Naive thymus-derived CD8-positive, alpha-beta T cell (primary cell): ENCODE results near the gene CAPN11. TPM values are rescaled to one million over a fixed set of nuclear protein-coding genes. Genes with fewer than 3 reads are reported as not detected.

Experiments
- ATAC-seq, 2 donors: fragments of 150-1000 bp; cut with Tn5 transposase in 1 of 2; sonication (Bioruptor Pico), chemical (Tn5 transposase) in 1 of 2; 1 replicate in 1 of 2; 2 replicates in 1 of 2; pipeline ENCODE4 v1.10.0; 2021; ENCODE audit warnings: mild to moderate bottlenecking in 2 of 2, moderate library complexity in 2 of 2
- POLR2A ChIA-PET: fragments of 350-600 bp; sonication (Branson Sonifier 250); formaldehyde crosslinking; loops from one replicate; lab custom pipeline; 2021; ENCODE audit warnings: antibody characterized with exemption; lab: Charles Lee
- DNase-seq, 10 donors: peaks; one replicate each; pipeline versions ENCODE4 v3.0.0 to v3.0.0-alpha.2; 2020 to 2022
- H3K27ac Mint-ChIP-seq, 10 donors: one replicate each; pipeline ENCODE4 v1.8.0; 2020 to 2022; ENCODE audit warnings: mild to moderate bottlenecking in 10 of 10, mixed read lengths in 10 of 10, moderate library complexity in 4 of 10, inconsistent platforms in 1 of 10
- H3K27me3 Mint-ChIP-seq, 5 donors: one replicate each; pipeline ENCODE4 v1.8.0; 2021 to 2022; ENCODE audit warnings: mixed read lengths in 5 of 5
- H3K36me3 Mint-ChIP-seq, 3 donors: one replicate each; pipeline ENCODE4 v1.8.0; 2020 to 2022; ENCODE audit warnings: mixed read lengths in 3 of 3, mild to moderate bottlenecking in 2 of 3, inconsistent platforms in 1 of 3
- H3K4me1 Mint-ChIP-seq, 4 donors: one replicate each; pipeline ENCODE4 v1.8.0; 2021 to 2022; ENCODE audit warnings: mixed read lengths in 4 of 4
- H3K4me3 Mint-ChIP-seq, 10 donors: one replicate each; pipeline ENCODE4 v1.8.0; 2020 to 2022; ENCODE audit warnings: mild to moderate bottlenecking in 10 of 10, mixed read lengths in 10 of 10, moderate library complexity in 6 of 10, inconsistent platforms in 1 of 10
- H3K9me3 Mint-ChIP-seq, 9 donors: one replicate each; pipeline ENCODE4 v1.8.0; 2020 to 2022; ENCODE audit warnings: mixed read lengths in 9 of 9, mild to moderate bottlenecking in 3 of 9, inconsistent platforms in 1 of 9, moderate library complexity in 1 of 9
- polyA plus RNA-seq, 3 donors: library from polyadenylated mRNA; unstranded; fragments of 300-500 nt; fragmentation: Illumina TruSeq; gene quantifications; one replicate each; pipeline ENCODE4 v1.2.3, GENCODE V29; 2021
- total RNA-seq, 8 experiments: library from RNA in 2 of 8; stranded (reverse) in 2 of 8; gene quantifications; one replicate each; pipeline ENCODE4 v1.2.3 and lab custom pipeline; 2021 to 2026

The CAPN11 gene
- total and polyA plus RNA-seq, 5 experiments from 2014 or later = not detected

DNA sequence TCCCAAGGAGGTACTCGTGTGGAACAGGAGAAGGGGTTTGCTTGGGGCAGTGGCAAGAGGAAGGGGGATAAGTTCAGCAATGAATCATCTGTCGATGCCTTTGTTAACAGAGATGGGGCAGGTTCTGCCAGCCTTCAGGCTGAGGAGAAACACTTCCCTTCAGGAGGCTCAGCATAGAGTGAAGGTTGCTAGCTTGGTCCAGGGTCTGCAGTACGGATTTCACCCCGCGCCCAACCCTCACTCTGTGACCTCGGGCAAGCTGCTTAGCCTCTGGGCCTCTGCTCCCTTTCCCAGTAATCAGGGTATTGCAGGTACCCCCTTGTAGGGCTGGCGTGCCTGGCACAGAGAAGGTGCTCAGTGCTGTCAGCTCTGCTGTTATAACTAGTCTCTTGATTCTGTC is 7.5 kb downstream of the CAPN11 start:
- no peaks in the 10 kb centered on the region for H3K36me3 Mint-ChIP-seq
- H3K4me3 Mint-ChIP-seq = no peak overlapping the region
- ATAC-seq (no peak), DNase-seq (no peak)
- H3K27ac Mint-ChIP-seq = peak overlapping the region in 1 of 10 donors; percentile 82
- POLR2A ChIA-PET = no interaction called here
- H3K9me3 Mint-ChIP-seq = no peaks in the 10 kb centered on the region
- peaks cover 6 to 15% (median 10%) of the 10 kb centered on the region in 5 donors for H3K27me3 Mint-ChIP-seq
- peaks cover 0 to 4% (median 2%) of the 10 kb centered on the region in 4 donors for H3K4me1 Mint-ChIP-seq

DNA sequence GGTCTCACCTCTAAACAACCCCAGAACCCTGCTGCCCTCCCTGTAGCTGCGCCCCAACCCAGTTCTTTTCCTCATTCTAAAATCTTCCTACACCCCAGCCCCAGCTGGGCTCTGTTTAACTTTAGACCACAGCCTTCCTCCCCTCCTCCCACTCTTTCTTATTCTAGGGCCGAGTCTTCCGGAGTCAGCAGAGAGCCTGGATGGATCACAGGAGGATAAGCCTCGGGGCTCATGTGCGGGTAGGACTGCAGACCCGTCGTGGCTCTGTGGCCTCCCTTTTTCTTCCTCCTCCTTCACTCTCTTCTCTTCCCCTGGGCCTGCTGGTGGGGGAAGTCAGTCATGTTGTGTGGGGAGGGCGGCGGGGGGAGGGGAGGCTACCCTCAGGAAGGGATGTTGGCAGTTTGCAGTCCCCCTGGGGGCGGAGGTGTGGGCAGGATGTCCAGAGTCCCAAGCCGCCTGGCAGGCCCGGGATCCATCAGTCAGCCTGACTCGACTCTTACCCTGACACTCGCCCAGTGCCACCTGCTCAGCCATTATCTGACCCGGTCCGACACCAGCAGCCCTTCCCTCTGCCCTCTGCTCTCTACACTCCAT is 8.1 kb downstream of the CAPN11 start:
- POLR2A ChIA-PET = no interaction called here
- no peak overlapping the region for H3K4me3 Mint-ChIP-seq
- no peaks in the 10 kb centered on the region for H3K36me3 Mint-ChIP-seq
- no peak for DNase-seq
- no peaks in the 10 kb centered on the region for H3K9me3 Mint-ChIP-seq
- H3K27me3 Mint-ChIP-seq = peaks cover 6 to 15% (median 10%) of the 10 kb centered on the region in 5 donors
- peak overlapping the region in 2 of 10 donors; percentile 4 to 51 for H3K27ac Mint-ChIP-seq
- no peak for ATAC-seq
- H3K4me1 Mint-ChIP-seq = peaks cover 0 to 4% (median 2%) of the 10 kb centered on the region in 4 donors

DNA sequence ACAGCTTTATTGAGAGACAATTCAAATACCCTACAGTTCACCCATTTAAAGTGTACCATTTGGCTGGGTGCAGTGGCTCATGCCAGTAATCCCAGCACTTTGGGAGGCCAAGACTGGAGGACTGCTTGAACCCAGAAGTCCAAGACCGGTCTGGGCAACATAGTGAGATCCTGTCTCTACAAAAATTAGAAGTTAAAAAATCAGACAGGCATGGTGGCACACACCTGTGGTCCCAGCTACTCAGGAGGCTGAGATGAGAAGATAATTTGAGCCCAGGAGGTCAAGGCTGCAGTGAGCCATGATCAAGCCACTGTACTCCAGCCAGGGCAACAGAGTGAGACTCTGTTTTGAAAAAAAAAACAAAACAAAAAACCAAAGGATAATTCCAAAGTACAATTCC is 8.9 kb downstream of the CAPN11 start:
- ATAC-seq (no peak), DNase-seq (no peak)
- Mint-ChIP-seq H3K27ac (no peak overlapping the region), H3K4me3 (no peak overlapping the region), H3K4me1 (peaks cover 0 to 7% (median 5%) of the 10 kb centered on the region in 4 donors), H3K9me3 (no peaks in the 10 kb centered on the region), H3K27me3 (peaks cover 6 to 12% (median 9%) of the 10 kb centered on the region in 5 donors), H3K36me3 (no peaks in the 10 kb centered on the region)
- POLR2A ChIA-PET = no interaction called here

DNA sequence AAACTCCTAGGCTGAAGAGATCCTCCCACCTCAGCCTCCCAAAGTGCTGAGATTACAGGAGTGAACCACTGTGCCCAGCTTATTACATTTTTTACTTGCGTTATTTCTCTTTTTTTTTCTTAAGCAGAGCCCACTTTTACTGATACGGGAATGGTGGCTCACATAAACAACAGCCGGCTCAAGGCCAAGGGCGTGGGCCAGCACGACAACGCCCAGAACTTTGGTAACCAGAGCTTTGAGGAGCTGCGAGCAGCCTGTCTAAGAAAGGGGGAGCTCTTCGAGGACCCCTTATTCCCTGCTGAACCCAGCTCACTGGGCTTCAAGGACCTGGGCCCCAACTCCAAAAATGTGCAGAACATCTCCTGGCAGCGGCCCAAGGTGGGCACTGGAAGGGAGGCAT is 10.5 kb downstream of the CAPN11 start:
- ATAC-seq = no peak
- no peaks in the 10 kb centered on the region for H3K9me3 Mint-ChIP-seq
- H3K4me1 Mint-ChIP-seq = peaks cover 2 to 11% (median 9%) of the 10 kb centered on the region in 4 donors
- no peak overlapping the region for H3K27ac Mint-ChIP-seq
- no peak overlapping the region for H3K4me3 Mint-ChIP-seq
- peaks cover 0 to 9% (median 6%) of the 10 kb centered on the region in 5 donors for H3K27me3 Mint-ChIP-seq
- POLR2A ChIA-PET = interaction anchor here (0.6 kb wide), 1 partner anchor 1115 kb away, joined by 5 read pairs; no protein-coding TSS in a partner anchor
- H3K36me3 Mint-ChIP-seq = no peaks in the 10 kb centered on the region
- no peak for DNase-seq

DNA sequence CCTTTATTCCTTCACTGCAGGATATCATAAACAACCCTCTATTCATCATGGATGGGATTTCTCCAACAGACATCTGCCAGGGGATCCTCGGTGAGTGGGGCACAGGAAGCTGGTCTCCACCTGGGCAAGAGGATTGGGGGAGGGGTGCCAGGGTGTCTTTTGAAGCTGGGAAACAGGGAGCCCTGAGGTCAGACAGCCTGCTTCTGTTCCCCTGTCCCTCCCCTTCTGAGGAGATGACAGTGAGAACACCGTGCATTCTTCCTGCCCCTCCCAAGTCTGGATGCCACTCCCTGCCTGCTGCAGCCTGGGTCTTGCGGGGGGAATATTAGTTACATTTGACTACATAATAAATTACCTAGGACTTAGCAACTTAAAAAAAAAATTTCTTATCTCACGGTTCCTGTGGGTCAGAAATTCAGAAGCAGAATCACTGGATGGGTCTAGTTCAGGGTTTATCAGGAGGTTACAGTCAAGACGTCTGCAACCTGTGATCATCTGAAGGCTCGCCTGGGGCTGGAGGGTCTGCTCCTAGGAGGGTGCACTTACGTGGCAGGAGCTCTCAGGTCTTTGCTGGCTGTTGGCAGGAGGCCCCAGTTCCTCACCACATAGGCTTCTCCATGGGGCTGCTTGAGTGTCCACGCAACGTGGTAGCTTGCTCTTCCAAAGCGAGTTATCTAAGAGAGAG is 11.4 kb downstream of the CAPN11 start:
- Mint-ChIP-seq H3K36me3 (no peaks in the 10 kb centered on the region), H3K27ac (no peak overlapping the region), H3K4me3 (no peak overlapping the region), H3K4me1 (peaks cover 2 to 11% (median 8%) of the 10 kb centered on the region in 4 donors), H3K27me3 (peaks cover 0 to 5% (median 2%) of the 10 kb centered on the region in 5 donors), H3K9me3 (no peaks in the 10 kb centered on the region)
- DNase-seq (peak in 1 of 10 donors; percentile 52), ATAC-seq (no peak)
- POLR2A ChIA-PET = interaction anchor here (0.6 kb wide), 2 partner anchors 565 to 1116 kb away, joined by 4 to 5 read pairs; no protein-coding TSS in a partner anchor

DNA sequence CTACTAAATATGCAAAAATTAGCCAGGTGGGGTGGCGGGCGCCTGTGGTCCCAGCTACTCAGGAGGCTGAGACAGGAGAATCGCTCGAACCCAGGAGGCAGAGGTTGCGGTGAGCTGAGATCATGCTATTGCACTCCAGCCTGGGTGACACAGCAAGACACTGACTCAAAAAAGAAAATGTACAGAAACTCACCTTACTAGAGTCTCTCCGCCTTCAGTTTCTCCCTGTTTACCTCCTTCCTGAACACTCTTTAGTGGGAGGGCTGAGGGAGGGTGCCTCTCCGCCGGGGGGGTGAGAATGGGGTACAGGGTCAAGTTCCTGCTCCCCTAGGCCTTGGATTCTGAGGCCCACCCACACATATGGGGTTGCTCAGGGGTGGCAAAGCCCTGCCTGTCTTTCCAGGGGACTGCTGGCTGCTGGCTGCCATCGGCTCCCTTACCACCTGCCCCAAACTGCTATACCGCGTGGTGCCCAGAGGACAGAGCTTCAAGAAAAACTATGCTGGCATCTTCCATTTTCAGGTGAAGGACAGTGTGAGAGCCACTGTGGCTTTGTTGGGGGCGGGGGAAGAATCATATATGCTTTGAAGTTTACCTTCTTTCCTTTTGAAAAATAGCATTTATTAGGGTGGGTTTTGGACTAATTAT is 13.4 kb downstream of the CAPN11 start:
- DNase-seq (peak in 1 of 10 donors; percentile 53), ATAC-seq (no peak)
- H3K4me3 Mint-ChIP-seq = peak overlapping the region in 1 of 10 donors; percentile 41
- H3K36me3 Mint-ChIP-seq = no peaks in the 10 kb centered on the region
- H3K9me3 Mint-ChIP-seq = no peaks in the 10 kb centered on the region
- H3K4me1 Mint-ChIP-seq = peaks cover 10 to 19% (median 14%) of the 10 kb centered on the region in 4 donors
- POLR2A ChIA-PET = interaction anchor here (0.6 kb wide), 1 partner anchor 90 kb away, joined by 3 read pairs; no protein-coding TSS in a partner anchor
- H3K27me3 Mint-ChIP-seq = peaks cover 0 to 3% (median 0%) of the 10 kb centered on the region in 5 donors
- H3K27ac Mint-ChIP-seq = peak overlapping the region in 1 of 10 donors; percentile 76

DNA sequence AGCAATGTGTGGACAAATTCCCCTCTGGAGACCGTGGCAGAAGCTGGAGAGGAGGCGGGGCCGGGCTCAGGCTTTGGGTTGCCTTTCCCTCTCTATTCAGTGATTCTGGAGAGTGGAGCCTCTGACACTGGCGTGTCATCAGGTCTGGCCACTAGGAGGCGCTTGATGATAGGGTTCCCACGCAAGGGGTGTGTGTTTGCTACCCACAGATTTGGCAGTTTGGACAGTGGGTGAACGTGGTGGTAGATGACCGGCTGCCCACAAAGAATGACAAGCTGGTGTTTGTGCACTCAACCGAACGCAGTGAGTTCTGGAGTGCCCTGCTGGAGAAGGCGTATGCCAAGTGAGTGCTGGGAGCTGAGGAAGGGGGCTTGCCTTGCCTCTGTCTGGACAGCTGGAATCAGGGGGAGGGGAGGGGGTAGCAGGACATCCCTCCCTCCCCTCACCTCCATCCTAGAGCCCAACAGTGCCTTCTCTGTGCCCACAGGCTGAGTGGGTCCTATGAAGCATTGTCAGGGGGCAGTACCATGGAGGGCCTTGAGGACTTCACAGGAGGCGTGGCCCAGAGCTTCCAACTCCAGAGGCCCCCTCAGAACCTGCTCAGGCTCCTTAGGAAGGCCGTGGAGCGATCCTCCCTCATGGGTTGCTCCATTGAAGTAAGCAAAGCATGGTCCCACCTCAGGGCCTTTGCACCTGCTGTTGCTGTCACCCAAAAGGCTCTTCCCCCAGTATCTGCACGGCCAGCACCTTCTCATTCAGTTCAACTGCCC is 14.3 kb downstream of the CAPN11 start:
- H3K36me3 Mint-ChIP-seq = no peaks in the 10 kb centered on the region
- no peak overlapping the region for H3K4me3 Mint-ChIP-seq
- DNase-seq (peak; percentile 60 to 88 (median 71)), ATAC-seq (peak; percentile 72 to 90)
- peak overlapping the region in 2 of 10 donors; percentile 38 to 76 for H3K27ac Mint-ChIP-seq
- H3K4me1 Mint-ChIP-seq = peaks cover 10 to 26% (median 19%) of the 10 kb centered on the region in 4 donors
- no peaks in the 10 kb centered on the region for H3K9me3 Mint-ChIP-seq
- POLR2A ChIA-PET = interaction anchor here (0.8 to 1.0 kb wide), 2 partner anchors 75 to 84 kb away, joined by 4 to 5 read pairs; partner anchors contain the start of gene SLC35B2
- peaks cover 0 to 3% (median 0%) of the 10 kb centered on the region in 5 donors for H3K27me3 Mint-ChIP-seq

DNA sequence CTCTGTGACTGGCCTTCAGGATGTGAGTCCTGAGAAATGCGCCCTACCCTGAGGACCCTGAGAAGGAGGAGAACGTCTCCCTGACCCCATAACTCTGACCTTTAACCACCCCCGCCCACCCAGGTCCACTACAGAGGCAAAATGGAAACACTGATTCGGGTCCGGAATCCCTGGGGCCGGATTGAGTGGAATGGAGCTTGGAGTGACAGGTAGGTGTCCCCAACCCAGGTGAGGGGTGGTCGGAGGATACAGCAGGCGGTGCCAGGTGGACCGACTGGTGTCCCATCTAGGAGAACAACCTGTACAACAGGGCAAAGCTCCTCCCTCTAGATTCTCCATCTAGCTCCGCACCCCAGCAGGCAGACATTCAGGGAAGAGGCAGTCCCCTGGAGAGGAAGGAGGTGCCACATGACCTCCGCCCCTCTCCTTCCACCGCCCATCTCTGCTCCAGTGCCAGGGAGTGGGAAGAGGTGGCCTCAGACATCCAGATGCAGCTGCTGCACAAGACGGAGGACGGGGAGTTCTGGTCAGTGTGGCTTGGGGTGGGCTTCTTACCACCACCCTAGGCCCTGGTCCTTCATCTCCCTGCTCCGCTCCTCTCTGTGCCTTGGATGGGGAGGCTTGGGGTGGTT is 17.6 kb downstream of the CAPN11 start:
- POLR2A ChIA-PET = no interaction called here
- Mint-ChIP-seq H3K9me3 (no peaks in the 10 kb centered on the region), H3K4me1 (peaks cover 10 to 27% (median 19%) of the 10 kb centered on the region in 4 donors), H3K27ac (peak overlapping the region in 6 of 10 donors; percentile 1 to 76 (median 66)), H3K27me3 (peaks cover 0 to 3% (median 0%) of the 10 kb centered on the region in 5 donors), H3K36me3 (no peaks in the 10 kb centered on the region), H3K4me3 (peak overlapping the region; percentile 11 to 88 (median 72))
- DNase-seq (peak in 1 of 10 donors; percentile 52), ATAC-seq (no peak)

DNA sequence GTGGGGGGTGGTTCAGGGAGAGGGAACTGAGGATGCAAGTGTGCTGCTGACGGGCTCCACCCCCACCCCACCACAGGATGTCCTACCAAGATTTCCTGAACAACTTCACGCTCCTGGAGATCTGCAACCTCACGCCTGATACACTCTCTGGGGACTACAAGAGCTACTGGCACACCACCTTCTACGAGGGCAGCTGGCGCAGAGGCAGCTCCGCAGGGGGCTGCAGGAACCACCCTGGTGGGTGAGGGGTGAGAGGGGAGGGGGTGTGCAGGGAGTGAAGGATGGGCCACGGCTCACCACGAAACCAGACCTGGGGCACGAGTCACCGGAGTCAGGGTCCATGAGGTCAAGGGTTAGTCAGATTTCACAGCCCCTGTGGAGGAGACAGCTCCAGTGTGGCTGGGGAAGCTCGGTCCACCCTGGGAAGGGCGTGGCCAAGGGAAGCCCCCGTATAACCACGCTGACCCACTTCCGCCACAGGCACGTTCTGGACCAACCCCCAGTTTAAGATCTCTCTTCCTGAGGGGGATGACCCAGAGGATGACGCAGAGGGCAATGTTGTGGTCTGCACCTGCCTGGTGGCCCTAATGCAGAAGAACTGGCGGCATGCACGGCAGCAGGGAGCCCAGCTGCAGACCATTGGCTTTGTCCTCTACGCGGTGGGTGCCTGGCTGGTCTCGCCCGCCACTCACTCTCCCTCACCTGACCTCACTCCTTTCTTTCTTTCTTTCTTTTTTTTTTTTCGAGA is 18.3 kb downstream of the CAPN11 start:
- H3K4me1 Mint-ChIP-seq = peaks cover 10 to 25% (median 19%) of the 10 kb centered on the region in 4 donors
- DNase-seq (peak in 9 of 10 donors; percentile 20 to 74 (median 45)), ATAC-seq (peak; percentile 65 to 82)
- peak overlapping the region in 8 of 10 donors; percentile 9 to 87 (median 66) for H3K27ac Mint-ChIP-seq
- H3K27me3 Mint-ChIP-seq = peaks cover 0 to 3% (median 0%) of the 10 kb centered on the region in 5 donors
- H3K36me3 Mint-ChIP-seq = no peaks in the 10 kb centered on the region
- H3K4me3 Mint-ChIP-seq = peak overlapping the region; percentile 56 to 88 (median 72)
- no peaks in the 10 kb centered on the region for H3K9me3 Mint-ChIP-seq
- POLR2A ChIA-PET = no interaction called here

DNA sequence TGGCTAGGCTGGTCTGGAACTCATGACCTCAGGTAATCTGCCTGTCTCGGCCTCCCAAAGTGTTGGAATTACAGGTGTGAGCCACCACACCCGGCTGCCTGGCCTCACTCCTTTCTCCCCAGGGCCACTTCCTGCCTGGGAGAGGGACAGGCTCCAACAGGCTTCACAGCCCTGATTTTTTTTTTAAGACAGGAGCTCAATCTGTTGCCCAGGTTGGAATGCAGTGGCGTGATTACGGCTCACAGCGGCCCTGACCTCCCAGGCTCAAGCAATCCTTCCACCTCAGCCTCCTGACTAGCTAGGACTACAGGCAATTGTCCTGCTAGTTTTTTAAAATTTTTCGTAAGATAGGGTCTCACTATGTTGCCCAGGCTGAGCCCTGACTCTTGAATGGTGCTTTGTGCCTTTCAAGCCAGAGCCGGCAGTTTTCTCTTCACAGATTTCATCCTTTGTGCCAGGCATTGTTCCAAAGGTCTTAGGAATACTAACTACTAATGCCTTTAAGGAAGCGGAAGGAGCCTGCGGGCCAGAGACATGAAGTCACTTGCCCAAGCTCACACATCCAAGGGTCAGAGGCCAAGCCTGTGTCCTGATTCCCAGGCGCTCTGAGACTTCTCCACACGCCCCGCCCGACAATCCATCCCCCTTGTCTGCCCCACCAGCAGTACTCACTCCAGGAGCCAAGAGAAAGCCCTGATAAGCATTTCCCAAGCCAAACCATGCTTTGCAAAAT is 19.2 kb downstream of the CAPN11 start:
- no peak for ATAC-seq
- POLR2A ChIA-PET = no interaction called here

More for the DNA sequence above, 19.2 kb downstream of the CAPN11 start:
- H3K9me3 Mint-ChIP-seq = no peaks in the 10 kb centered on the region
- H3K36me3 Mint-ChIP-seq = no peaks in the 10 kb centered on the region
- H3K27me3 Mint-ChIP-seq = peaks cover 0 to 2% (median 0%) of the 10 kb centered on the region in 5 donors
- peak overlapping the region in 7 of 10 donors; percentile 37 to 87 (median 63) for H3K27ac Mint-ChIP-seq
- DNase-seq = peak in 1 of 10 donors; percentile 21
- H3K4me3 Mint-ChIP-seq = peak overlapping the region in 5 of 10 donors; percentile 33 to 88 (median 56)
- peaks cover 4 to 19% (median 16%) of the 10 kb centered on the region in 4 donors for H3K4me1 Mint-ChIP-seq
